Measurements from ENCODE around the gene ZNRF3.

ZNRF3 gene

GRCh38 chr22:28917747-28918549 is 34.6 kb downstream of the ZNRF3 start:
- H3K4me3 ChIP-seq (ENCODE audit: low read depth, low read length): no peak overlapping the region
- TF ChIP-seq CTCF (IDR thresholded peaks at IDR 0.05; ENCODE audit: low read depth, low read length): no peak

GRCh38 chr22:28918550-28919271 is 35.3 kb downstream of the ZNRF3 start:
- no peak for TF ChIP-seq CTCF (IDR thresholded peaks at IDR 0.05; ENCODE audit: low read depth, low read length)
- no peak overlapping the region for H3K4me3 ChIP-seq (ENCODE audit: low read depth, low read length)

GRCh38 chr22:28920757-28921584 is 37.6 kb downstream of the ZNRF3 start:
- TF ChIP-seq CTCF (IDR thresholded peaks at IDR 0.05; ENCODE audit: low read depth, low read length): no peak
- no peak overlapping the region for H3K4me3 ChIP-seq (ENCODE audit: low read depth, low read length)

- H3K4me3 ChIP-seq (ENCODE audit: low read depth, low read length): no peak overlapping the region
- no peak for TF ChIP-seq CTCF (IDR thresholded peaks at IDR 0.05; ENCODE audit: low read depth, low read length)
Observed at GRCh38 chr22:28921585-28921879, 38.2 kb downstream of the ZNRF3 start.

GRCh38 chr22:28922540-28923244 is 39.3 kb downstream of the ZNRF3 start:
- TF ChIP-seq CTCF (IDR thresholded peaks at IDR 0.05; ENCODE audit: low read depth, low read length): no peak
- no peak overlapping the region for H3K4me3 ChIP-seq (ENCODE audit: low read depth, low read length)

GRCh38 chr22:28923826-28924732 is 40.7 kb downstream of the ZNRF3 start:
- no peak for TF ChIP-seq CTCF (IDR thresholded peaks at IDR 0.05; ENCODE audit: low read depth, low read length)
- H3K4me3 ChIP-seq (ENCODE audit: low read depth, low read length): no peak overlapping the region
